ENCODE data around the gene ADGRL3. TPM values are rescaled to one million over a fixed set of nuclear protein-coding genes. Genes with fewer than 3 reads are reported as not detected.

Gene ADGRL3
- total RNA-seq, 1 donor from 2014 or later: 2.1 TPM

- Histone ChIP-seq H3K27me3 (ENCODE audit: control insufficient read depth, insufficient read depth, low read length) (no peaks in the 10 kb centered on the region), H3K4me3 (ENCODE audit: low read depth, low read length) (no peak overlapping the region), H3K36me3 (ENCODE audit: control insufficient read depth, insufficient read depth, low read length) (no peaks in the 10 kb centered on the region)
- TF ChIP-seq CTCF (IDR thresholded peaks at IDR 0.05; ENCODE audit: insufficient read depth, low read length, poor library complexity, severe bottlenecking): no peak
- DNase-seq (ENCODE audit: low read depth): no peak
These were observed 624.3 kb downstream of the ADGRL3 start for GRCh38 chr4:61824454-61824853.

GRCh38 chr4:61827907-61828391, 627.8 kb downstream of the ADGRL3 start:
- TF ChIP-seq CTCF (IDR thresholded peaks at IDR 0.05; ENCODE audit: insufficient read depth, low read length, poor library complexity, severe bottlenecking): no peak
- no peak for DNase-seq (ENCODE audit: low read depth)
- no peaks in the 10 kb centered on the region for H3K36me3 ChIP-seq (ENCODE audit: control insufficient read depth, insufficient read depth, low read length)
- no peaks in the 10 kb centered on the region for H3K27me3 ChIP-seq (ENCODE audit: control insufficient read depth, insufficient read depth, low read length)
- no peak overlapping the region for H3K4me3 ChIP-seq (ENCODE audit: low read depth, low read length)

- Histone ChIP-seq H3K27me3 (ENCODE audit: control insufficient read depth, insufficient read depth, low read length) (no peaks in the 10 kb centered on the region), H3K36me3 (ENCODE audit: control insufficient read depth, insufficient read depth, low read length) (no peaks in the 10 kb centered on the region), H3K4me3 (ENCODE audit: low read depth, low read length) (no peak overlapping the region)
- DNase-seq (ENCODE audit: low read depth): no peak
- no peak for TF ChIP-seq CTCF (IDR thresholded peaks at IDR 0.05; ENCODE audit: insufficient read depth, low read length, poor library complexity, severe bottlenecking)
These were observed 628.8 kb downstream of the ADGRL3 start for GRCh38 chr4:61828960-61829359.

- no peak for TF ChIP-seq CTCF (IDR thresholded peaks at IDR 0.05; ENCODE audit: insufficient read depth, low read length, poor library complexity, severe bottlenecking)
- H3K4me3 ChIP-seq (ENCODE audit: low read depth, low read length): no peak overlapping the region
- H3K27me3 ChIP-seq (ENCODE audit: control insufficient read depth, insufficient read depth, low read length): no peaks in the 10 kb centered on the region
- no peak for DNase-seq (ENCODE audit: low read depth)
- H3K36me3 ChIP-seq (ENCODE audit: control insufficient read depth, insufficient read depth, low read length): no peaks in the 10 kb centered on the region
These were observed 631.9 kb downstream of the ADGRL3 start for GRCh38 chr4:61831987-61832386.

- no peak for DNase-seq (ENCODE audit: low read depth)
- TF ChIP-seq CTCF (IDR thresholded peaks at IDR 0.05; ENCODE audit: insufficient read depth, low read length, poor library complexity, severe bottlenecking): no peak
- no peaks in the 10 kb centered on the region for H3K36me3 ChIP-seq (ENCODE audit: control insufficient read depth, insufficient read depth, low read length)
- H3K27me3 ChIP-seq (ENCODE audit: control insufficient read depth, insufficient read depth, low read length): no peaks in the 10 kb centered on the region
- H3K4me3 ChIP-seq (ENCODE audit: low read depth, low read length): no peak overlapping the region
These were observed 637.3 kb downstream of the ADGRL3 start for GRCh38 chr4:61837395-61837794.

- TF ChIP-seq CTCF (IDR thresholded peaks at IDR 0.05; ENCODE audit: insufficient read depth, low read length, poor library complexity, severe bottlenecking): no peak
These were observed 637.9 kb downstream of the ADGRL3 start for GRCh38 chr4:61838072-61838471.

More at GRCh38 chr4:61838072-61838471, 637.9 kb downstream of the ADGRL3 start:
- Histone ChIP-seq H3K36me3 (ENCODE audit: control insufficient read depth, insufficient read depth, low read length) (no peaks in the 10 kb centered on the region), H3K4me3 (ENCODE audit: low read depth, low read length) (no peak overlapping the region), H3K27me3 (ENCODE audit: control insufficient read depth, insufficient read depth, low read length) (no peaks in the 10 kb centered on the region)
- no peak for DNase-seq (ENCODE audit: low read depth)
